CD4-positive, CD25-positive, alpha-beta regulatory T cell (primary cell): Measurements from ENCODE around the gene CYP2S1. TPM values are rescaled to one million over a fixed set of nuclear protein-coding genes. Genes with fewer than 3 reads are reported as not detected.
"Not testable (repeated sequence)": the region's sequence is repeated elsewhere in the genome, so short reads cannot be mapped to it uniquely, and the experiment has no call there.

Experiments
- ATAC-seq, 2 donors: fragments of 150-1000 bp; cut with Tn5 transposase; one replicate each; pipeline ENCODE4 v1.10.0; 2021; ENCODE audit warnings: low read depth in 2 of 2, moderate number of reproducible peaks in 2 of 2, moderate library complexity in 1 of 2
- DNase-seq, 3 donors: peaks; one replicate each; pipeline versions ENCODE4 v3.0.0 to v3.0.0-alpha.2; 2012 to 2022; ENCODE audit warnings: mixed read lengths in 1 of 3
- H3K27ac ChIP-seq: one replicate; pipeline ENCODE4 v1.7.0; 2013; ENCODE audit warnings: mild to moderate bottlenecking, low read length; ENCODE audit not compliant: insufficient read depth, poor library complexity, severe bottlenecking
- H3K27me3 ChIP-seq: one replicate; pipeline ENCODE4 v1.7.0; 2013; ENCODE audit warnings: low read length; ENCODE audit not compliant: control insufficient read depth, insufficient read depth
- H3K36me3 ChIP-seq: one replicate; pipeline ENCODE4 v1.7.0; 2013; ENCODE audit warnings: mild to moderate bottlenecking, low read length, moderate library complexity; ENCODE audit not compliant: control insufficient read depth, insufficient read depth
- H3K4me1 ChIP-seq: 2 replicates; pipeline ENCODE4 v1.7.0; 2013; ENCODE audit warnings: mild to moderate bottlenecking, low read length; ENCODE audit not compliant: insufficient read depth, control insufficient read depth, poor library complexity, severe bottlenecking
- H3K4me3 ChIP-seq: one replicate; pipeline ENCODE4 v1.7.0; 2013; ENCODE audit warnings: low read depth, mild to moderate bottlenecking, low read length, moderate library complexity
- H3K9me3 ChIP-seq, 2 experiments: 1 replicate in 1 of 2; 2 replicates in 1 of 2; pipeline ENCODE4 v1.7.0; 2013; ENCODE audit warnings: low read length in 2 of 2, mild to moderate bottlenecking in 1 of 2, moderate library complexity in 1 of 2; ENCODE audit not compliant: control insufficient read depth in 2 of 2
- H3K27ac Mint-ChIP-seq, 3 donors: one replicate each; pipeline ENCODE4 v1.8.0; 2020 to 2022; ENCODE audit warnings: mild to moderate bottlenecking in 3 of 3, mixed read lengths in 3 of 3, moderate library complexity in 2 of 3
- H3K27me3 Mint-ChIP-seq: one replicate; pipeline ENCODE4 v1.8.0; 2022; ENCODE audit warnings: mild to moderate bottlenecking, mixed read lengths
- H3K36me3 Mint-ChIP-seq: one replicate; pipeline ENCODE4 v1.8.0; 2020; ENCODE audit warnings: mixed read lengths
- H3K4me1 Mint-ChIP-seq, 4 donors: one replicate each; pipeline ENCODE4 v1.8.0; 2020 to 2022; ENCODE audit warnings: mixed read lengths in 4 of 4, mild to moderate bottlenecking in 1 of 4
- H3K4me3 Mint-ChIP-seq, 4 donors: one replicate each; pipeline ENCODE4 v1.8.0; 2020 to 2022; ENCODE audit warnings: mild to moderate bottlenecking in 4 of 4, mixed read lengths in 4 of 4, moderate library complexity in 3 of 4
- H3K9me3 Mint-ChIP-seq, 7 donors: one replicate each; pipeline ENCODE4 v1.8.0; 2020 to 2022; ENCODE audit warnings: mixed read lengths in 7 of 7, mild to moderate bottlenecking in 3 of 7, moderate library complexity in 2 of 7
- polyA plus RNA-seq, 4 donors: library from polyadenylated mRNA; unstranded; fragments of 300-500 nt; fragmentation: Illumina TruSeq; gene quantifications; one replicate each; pipeline ENCODE4 v1.2.3, GENCODE V29; 2021
- total RNA-seq: library from RNA; stranded (reverse); gene quantifications from one replicate; pipeline ENCODE4 v1.2.3, GENCODE V29; 2022

Gene CYP2S1
- total and polyA plus RNA-seq, 5 donors from 2014 or later = 0.28 TPM; not detected in 4

- ATAC-seq = no peak
- Mint-ChIP-seq H3K4me3 (no peak overlapping the region), H3K4me1 (no peaks in the 10 kb centered on the region), H3K27ac (no peak overlapping the region), H3K9me3 (no peaks in the 10 kb centered on the region), H3K27me3 (no peaks in the 10 kb centered on the region), H3K36me3 (no peaks in the 10 kb centered on the region)
- Histone ChIP-seq H3K27ac (no peak overlapping the region), H3K4me3 (no peak overlapping the region), H3K27me3 (no peaks in the 10 kb centered on the region), H3K9me3 (no peaks in the 10 kb centered on the region), H3K4me1 (no peaks in the 10 kb centered on the region), H3K36me3 (no peaks in the 10 kb centered on the region)
- DNase-seq = no peak
Observed at GRCh38 chr19:41161903-41162302, 31.1 kb upstream of the CYP2S1 start.

- DNase-seq (no peak), ATAC-seq (no peak)
- Mint-ChIP-seq H3K4me1 (no peaks in the 10 kb centered on the region), H3K4me3 (no peak overlapping the region), H3K9me3 (peaks cover 0 to 2% (median 0%) of the 10 kb centered on the region in 7 donors), H3K27me3 (peaks cover 4% of the 10 kb centered on the region), H3K27ac (no peak overlapping the region), H3K36me3 (no peaks in the 10 kb centered on the region)
- Histone ChIP-seq H3K27ac (no peak overlapping the region), H3K9me3 (no peaks in the 10 kb centered on the region), H3K36me3 (no peaks in the 10 kb centered on the region), H3K4me1 (no peaks in the 10 kb centered on the region), H3K27me3 (no peaks in the 10 kb centered on the region), H3K4me3 (no peak overlapping the region)
Observed at GRCh38 chr19:41166944-41167804, 25.8 kb upstream of the CYP2S1 start.

- Histone ChIP-seq H3K27ac (no peak overlapping the region), H3K4me1 (peaks cover 4% of the 10 kb centered on the region), H3K27me3 (no peaks in the 10 kb centered on the region), H3K36me3 (no peaks in the 10 kb centered on the region), H3K4me3 (no peak overlapping the region), H3K9me3 (no peaks in the 10 kb centered on the region)
- ATAC-seq (no peak), DNase-seq (no peak)
- Mint-ChIP-seq H3K36me3 (no peaks in the 10 kb centered on the region), H3K27me3 (peaks cover 9% of the 10 kb centered on the region), H3K4me3 (no peak overlapping the region), H3K4me1 (peaks cover 4 to 24% (median 7%) of the 10 kb centered on the region in 4 donors), H3K9me3 (peaks cover 0 to 2% (median 0%) of the 10 kb centered on the region in 7 donors), H3K27ac (peak overlapping the region in 1 of 3 donors; percentile 62)
Observed at GRCh38 chr19:41172297-41173164, 20.5 kb upstream of the CYP2S1 start.

GRCh38 chr19:41174297-41174928 is 18.6 kb upstream of the CYP2S1 start:
- ATAC-seq (no peak), DNase-seq (no peak)
- Mint-ChIP-seq H3K36me3 (no peaks in the 10 kb centered on the region), H3K27ac (peak overlapping the region in 1 of 3 donors; percentile 42), H3K4me3 (no peak overlapping the region), H3K4me1 (peaks cover 4 to 24% (median 7%) of the 10 kb centered on the region in 4 donors), H3K9me3 (no peaks in the 10 kb centered on the region), H3K27me3 (peaks cover 5% of the 10 kb centered on the region)
- H3K27ac ChIP-seq = no peak overlapping the region
- H3K4me1 ChIP-seq = peaks cover 4% of the 10 kb centered on the region
- no peaks in the 10 kb centered on the region for H3K27me3 ChIP-seq
- no peaks in the 10 kb centered on the region for H3K36me3 ChIP-seq
- H3K9me3 ChIP-seq = no peaks in the 10 kb centered on the region
- H3K4me3 ChIP-seq = no peak overlapping the region

- Histone ChIP-seq H3K4me3 (no peak overlapping the region), H3K4me1 (peaks cover 4% of the 10 kb centered on the region), H3K27ac (no peak overlapping the region), H3K9me3 (no peaks in the 10 kb centered on the region), H3K27me3 (no peaks in the 10 kb centered on the region), H3K36me3 (no peaks in the 10 kb centered on the region)
- peaks cover 4 to 24% (median 7%) of the 10 kb centered on the region in 4 donors for H3K4me1 Mint-ChIP-seq
- peak; percentile 72 to 83 for ATAC-seq
- H3K27me3 Mint-ChIP-seq = peaks cover 5% of the 10 kb centered on the region
- H3K27ac Mint-ChIP-seq = peak overlapping the region; percentile 52 to 92 (median 70)
- peak in 2 of 3 donors; percentile 20 to 83 for DNase-seq
- H3K9me3 Mint-ChIP-seq = no peaks in the 10 kb centered on the region
- H3K36me3 Mint-ChIP-seq = no peaks in the 10 kb centered on the region
- peak overlapping the region in 2 of 4 donors; percentile 44 to 59 for H3K4me3 Mint-ChIP-seq
Observed at GRCh38 chr19:41175801-41176777, 16.9 kb upstream of the CYP2S1 start.

- peaks cover 4 to 13% (median 7%) of the 10 kb centered on the region in 4 donors for H3K4me1 Mint-ChIP-seq
- not testable (repeated sequence) for DNase-seq, H3K4me1 ChIP-seq, H3K27ac ChIP-seq, H3K9me3 Mint-ChIP-seq, H3K27ac Mint-ChIP-seq, H3K27me3 Mint-ChIP-seq, H3K36me3 Mint-ChIP-seq, H3K4me3 ChIP-seq, H3K4me3 Mint-ChIP-seq, H3K27me3 ChIP-seq, H3K36me3 ChIP-seq, H3K9me3 ChIP-seq, ATAC-seq
Observed at GRCh38 chr19:41180173-41180572, 12.8 kb upstream of the CYP2S1 start.
